GM12891 (cell line): ENCODE data around the gene TBC1D22A.

Experiments
- POLR2A ChIP-seq: IDR thresholded peaks from 2 replicates; pipeline ENCODE4 v1.6.1; 2011; ENCODE audit warnings: low read depth, low read length, control low read depth
- POLR2AphosphoS5 ChIP-seq: IDR thresholded peaks from 2 replicates; pipeline ENCODE4 v1.6.1; 2011; ENCODE audit warnings: low read depth, low read length, control low read depth
- SPI1 ChIP-seq: IDR thresholded peaks from 2 replicates; pipeline ENCODE4 v1.6.1; 2011; ENCODE audit warnings: low read depth, low read length, control low read depth

DNA sequence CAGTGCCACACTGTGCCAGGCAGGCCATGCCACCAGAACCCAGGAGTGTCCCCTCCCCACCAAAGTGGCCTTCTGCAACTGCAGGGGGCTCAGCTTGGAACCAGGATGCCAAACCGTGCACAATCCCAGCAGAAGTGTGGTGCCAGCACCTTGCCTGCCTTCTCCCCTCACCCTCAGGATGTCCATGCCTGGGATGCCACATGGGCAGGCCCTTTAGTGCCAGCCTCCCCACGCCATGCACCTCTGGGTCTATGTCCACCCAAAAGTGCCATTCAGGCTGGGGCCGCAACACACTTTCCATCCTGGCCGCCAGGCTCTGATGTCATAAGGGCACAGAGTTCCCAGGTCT is 8.7 kb upstream of the TBC1D22A start:
- TF ChIP-seq POLR2A (no peak), POLR2AphosphoS5 (no peak), SPI1 (no peak)
